IPS-NIHi7 (cell line): ENCODE data around the gene NLGN2.
A peak's percentile ranks its signal among the peaks of the same experiment; 100 is the strongest.
"Not testable (repeated sequence)": the region's sequence is repeated elsewhere in the genome, so short reads cannot be mapped to it uniquely, and the experiment has no call there.

ENCODE experiments used
- DNase-seq: peaks from one replicate; pipeline ENCODE4 v3.0.0; 2012; ENCODE audit warnings: mixed read lengths; ENCODE audit errors: extremely low spot score

NLGN2 gene

GRCh38 chr17:7407485-7408251, at the start of gene NLGN2:
NLGN2 (plus strand) TSS chr17:7407845; CDS start chr17:7408256, 411 bp downstream.
- no peak for DNase-seq

GRCh38 chr17:7361906-7362305, 45.7 kb upstream of the NLGN2 start:
- DNase-seq: no peak

GRCh38 chr17:7363311-7363710, 44.3 kb upstream of the NLGN2 start:
- DNase-seq: no peak

- DNase-seq: not testable (repeated sequence)
These were observed 41.7 kb upstream of the NLGN2 start for GRCh38 chr17:7365963-7366362.

- DNase-seq: peak; percentile 42
These were observed 40.6 kb upstream of the NLGN2 start for GRCh38 chr17:7367083-7367482.

GRCh38 chr17:7367918-7368598, 39.6 kb upstream of the NLGN2 start:
- DNase-seq: no peak

- DNase-seq: not testable (repeated sequence)
These were observed 39.0 kb upstream of the NLGN2 start for GRCh38 chr17:7368599-7368994.

- DNase-seq: no peak
These were observed 37.8 kb upstream of the NLGN2 start for GRCh38 chr17:7369825-7370224.

- no peak for DNase-seq
These were observed 36.8 kb upstream of the NLGN2 start for GRCh38 chr17:7370853-7371252.

GRCh38 chr17:7374353-7374752, 33.3 kb upstream of the NLGN2 start:
- DNase-seq: no peak

- no peak for DNase-seq
These were observed 28.5 kb upstream of the NLGN2 start for GRCh38 chr17:7379134-7379533.

- DNase-seq: peak; percentile 35
These were observed 27.3 kb upstream of the NLGN2 start for GRCh38 chr17:7380321-7380720.

GRCh38 chr17:7380855-7381683, 26.6 kb upstream of the NLGN2 start, which contains the start of gene TNK1:
TNK1 (plus strand) TSS chr17:7381089; CDS start chr17:7382927, 1,838 bp downstream.
- DNase-seq: peak; percentile 68

- no peak for DNase-seq
These were observed 24.7 kb upstream of the NLGN2 start for GRCh38 chr17:7382901-7383300.

- DNase-seq: no peak
These were observed 24.3 kb upstream of the NLGN2 start for GRCh38 chr17:7383371-7383741.

- DNase-seq: peak; percentile 96
These were observed 23.7 kb upstream of the NLGN2 start for GRCh38 chr17:7383742-7384488.

- DNase-seq: no peak
These were observed 23.1 kb upstream of the NLGN2 start for GRCh38 chr17:7384489-7385081.

GRCh38 chr17:7388856-7389255, 18.8 kb upstream of the NLGN2 start:
- DNase-seq: no peak

- DNase-seq: no peak
These were observed 17.4 kb upstream of the NLGN2 start for GRCh38 chr17:7389924-7390910.

- DNase-seq: no peak
These were observed 16.3 kb upstream of the NLGN2 start for GRCh38 chr17:7391307-7391706.
